ENCODE data around the gene CMTM8. TPM values are rescaled to one million over a fixed set of nuclear protein-coding genes. Genes with fewer than 3 reads are reported as not detected.
A peak's percentile ranks its signal among the peaks of the same experiment; 100 is the strongest.

Gene CMTM8
- total RNA-seq, 1 donor from 2014 or later, result 7.5 TPM

GRCh38 chr3:32399030-32399620 is 160.6 kb downstream of the CMTM8 start:
- H3K4me3 ChIP-seq (ENCODE audit: low read depth, low read length), result no peak overlapping the region
- H3K36me3 ChIP-seq (ENCODE audit: control insufficient read depth, insufficient read depth, low read length), result no peaks in the 10 kb centered on the region
- TF ChIP-seq CTCF (IDR thresholded peaks at IDR 0.05; ENCODE audit: insufficient read depth, low read length, poor library complexity, severe bottlenecking), result peak; percentile 62
- H3K27me3 ChIP-seq (ENCODE audit: control insufficient read depth, insufficient read depth, low read length), result no peaks in the 10 kb centered on the region
- DNase-seq (ENCODE audit: low read depth), result no peak

GRCh38 chr3:32401126-32401525 is 162.6 kb downstream of the CMTM8 start:
- Histone ChIP-seq H3K4me3 (ENCODE audit: low read depth, low read length) (peak overlapping the region; percentile 33), H3K36me3 (ENCODE audit: control insufficient read depth, insufficient read depth, low read length) (no peaks in the 10 kb centered on the region), H3K27me3 (ENCODE audit: control insufficient read depth, insufficient read depth, low read length) (no peaks in the 10 kb centered on the region)
- no peak for TF ChIP-seq CTCF (IDR thresholded peaks at IDR 0.05; ENCODE audit: insufficient read depth, low read length, poor library complexity, severe bottlenecking)
- no peak for DNase-seq (ENCODE audit: low read depth)

GRCh38 chr3:32401556-32402081 is 163.1 kb downstream of the CMTM8 start:
- no peak for DNase-seq (ENCODE audit: low read depth)
- peak overlapping the region; percentile 33 for H3K4me3 ChIP-seq (ENCODE audit: low read depth, low read length)
- no peak for TF ChIP-seq CTCF (IDR thresholded peaks at IDR 0.05; ENCODE audit: insufficient read depth, low read length, poor library complexity, severe bottlenecking)
- no peaks in the 10 kb centered on the region for H3K36me3 ChIP-seq (ENCODE audit: control insufficient read depth, insufficient read depth, low read length)
- H3K27me3 ChIP-seq (ENCODE audit: control insufficient read depth, insufficient read depth, low read length), result no peaks in the 10 kb centered on the region

GRCh38 chr3:32403663-32404062 is 165.2 kb downstream of the CMTM8 start:
- TF ChIP-seq CTCF (IDR thresholded peaks at IDR 0.05; ENCODE audit: insufficient read depth, low read length, poor library complexity, severe bottlenecking), result no peak
- no peak for DNase-seq (ENCODE audit: low read depth)

GRCh38 chr3:32404714-32405113 is 166.2 kb downstream of the CMTM8 start:
- H3K36me3 ChIP-seq (ENCODE audit: control insufficient read depth, insufficient read depth, low read length), result no peaks in the 10 kb centered on the region

More at GRCh38 chr3:32403663-32404062, 165.2 kb downstream of the CMTM8 start:
- H3K4me3 ChIP-seq (ENCODE audit: low read depth, low read length), result no peak overlapping the region
- H3K27me3 ChIP-seq (ENCODE audit: control insufficient read depth, insufficient read depth, low read length), result no peaks in the 10 kb centered on the region
- H3K36me3 ChIP-seq (ENCODE audit: control insufficient read depth, insufficient read depth, low read length), result no peaks in the 10 kb centered on the region

More at GRCh38 chr3:32404714-32405113, 166.2 kb downstream of the CMTM8 start:
- Histone ChIP-seq H3K27me3 (ENCODE audit: control insufficient read depth, insufficient read depth, low read length) (no peaks in the 10 kb centered on the region), H3K4me3 (ENCODE audit: low read depth, low read length) (no peak overlapping the region)
- no peak for DNase-seq (ENCODE audit: low read depth)
- no peak for TF ChIP-seq CTCF (IDR thresholded peaks at IDR 0.05; ENCODE audit: insufficient read depth, low read length, poor library complexity, severe bottlenecking)
